ENCODE data around the gene SPNS2.

DNA sequence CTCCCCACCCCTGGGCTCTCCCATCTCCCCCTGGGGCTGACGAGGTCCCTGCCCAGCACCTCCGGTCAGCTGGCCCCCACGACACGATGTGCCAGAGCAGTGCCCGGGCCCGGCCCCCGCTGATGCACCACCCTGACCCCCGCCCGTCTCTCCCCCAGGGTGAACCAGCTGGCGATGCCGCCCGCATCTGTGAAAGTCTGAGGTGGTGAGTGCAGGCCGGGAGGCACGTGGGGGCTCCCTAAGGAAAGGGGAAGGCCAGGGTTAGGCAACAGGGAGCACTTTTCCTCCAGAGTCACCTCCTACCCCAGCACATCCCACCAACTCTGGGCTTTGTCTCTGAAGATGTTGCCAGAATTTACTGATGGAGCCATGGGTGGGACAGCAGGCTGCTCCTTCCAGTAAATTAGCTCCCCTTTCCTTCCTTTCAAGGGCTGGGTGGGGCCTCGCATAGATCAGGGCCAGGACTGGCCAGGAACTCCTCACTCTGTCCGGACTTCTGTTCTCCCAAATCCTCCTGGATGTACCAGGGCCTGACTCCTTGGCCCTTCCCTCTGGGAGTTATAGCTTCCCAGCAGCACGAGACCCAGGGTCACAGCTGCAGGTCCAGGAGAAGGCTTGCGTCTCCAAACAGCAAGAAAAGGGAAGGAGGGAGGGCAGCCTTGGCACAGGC, 38.2 kb downstream of the SPNS2 start:
- TF ChIP-seq, protein P1, sequence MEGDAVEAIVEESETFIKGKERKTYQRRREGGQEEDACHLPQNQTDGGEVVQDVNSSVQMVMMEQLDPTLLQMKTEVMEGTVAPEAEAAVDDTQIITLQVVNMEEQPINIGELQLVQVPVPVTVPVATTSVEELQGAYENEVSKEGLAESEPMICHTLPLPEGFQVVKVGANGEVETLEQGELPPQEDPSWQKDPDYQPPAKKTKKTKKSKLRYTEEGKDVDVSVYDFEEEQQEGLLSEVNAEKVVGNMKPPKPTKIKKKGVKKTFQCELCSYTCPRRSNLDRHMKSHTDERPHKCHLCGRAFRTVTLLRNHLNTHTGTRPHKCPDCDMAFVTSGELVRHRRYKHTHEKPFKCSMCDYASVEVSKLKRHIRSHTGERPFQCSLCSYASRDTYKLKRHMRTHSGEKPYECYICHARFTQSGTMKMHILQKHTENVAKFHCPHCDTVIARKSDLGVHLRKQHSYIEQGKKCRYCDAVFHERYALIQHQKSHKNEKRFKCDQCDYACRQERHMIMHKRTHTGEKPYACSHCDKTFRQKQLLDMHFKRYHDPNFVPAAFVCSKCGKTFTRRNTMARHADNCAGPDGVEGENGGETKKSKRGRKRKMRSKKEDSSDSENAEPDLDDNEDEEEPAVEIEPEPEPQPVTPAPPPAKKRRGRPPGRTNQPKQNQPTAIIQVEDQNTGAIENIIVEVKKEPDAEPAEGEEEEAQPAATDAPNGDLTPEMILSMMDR (IDR thresholded peaks at IDR 0.05) = no peak
- no peak for TF ChIP-seq POLR2A (IDR thresholded peaks at IDR 0.05)
- TF ChIP-seq POLR2AphosphoS5 (IDR thresholded peaks at IDR 0.05; ENCODE audit: insufficient read depth in 1 of 2, low read depth in 1 of 2) = no peak

All from vagina (tissue), 2 donors.